ENCODE results near the gene ZNF226. TPM values are rescaled to one million over a fixed set of nuclear protein-coding genes. Genes with fewer than 3 reads are reported as not detected.
"Not testable (repeated sequence)": the region's sequence is repeated elsewhere in the genome, so short reads cannot be mapped to it uniquely, and the experiment has no call there.

Gene ZNF226
- total RNA-seq, 6 experiments from 2014 or later = 20.8 to 25.7 (median 22.6) TPM

GRCh38 chr19:44212866-44213346, 48.0 kb downstream of the ZNF226 start:
- Mint-ChIP-seq H3K27ac (peak overlapping the region; percentile 76), H3K4me3 (peak overlapping the region; percentile 91), H3K36me3 (ENCODE audit: low read depth) (peaks cover 31% of the 10 kb centered on the region), H3K9me3 (no peaks in the 10 kb centered on the region), H3K4me1 (ENCODE audit: low read depth) (peaks cover 20% of the 10 kb centered on the region), H3K27me3 (ENCODE audit: insufficient read depth) (no peaks in the 10 kb centered on the region)
- no peak for TF ChIP-seq CTCF (IDR thresholded peaks at IDR 0.05)
- peak; percentile 3 for DNase-seq

GRCh38 chr19:44219926-44220325, 55.0 kb downstream of the ZNF226 start:
- H3K27ac Mint-ChIP-seq; H3K4me1 Mint-ChIP-seq (ENCODE audit: low read depth); H3K4me3 Mint-ChIP-seq; DNase-seq; H3K27me3 Mint-ChIP-seq (ENCODE audit: insufficient read depth): not testable (repeated sequence)
- peaks cover 55% of the 10 kb centered on the region for H3K36me3 Mint-ChIP-seq (ENCODE audit: low read depth)
- H3K9me3 Mint-ChIP-seq = peaks cover 19% of the 10 kb centered on the region

- not testable (repeated sequence) for H3K4me3 Mint-ChIP-seq; DNase-seq; H3K4me1 Mint-ChIP-seq (ENCODE audit: low read depth); H3K27me3 Mint-ChIP-seq (ENCODE audit: insufficient read depth); H3K27ac Mint-ChIP-seq
- Mint-ChIP-seq H3K9me3 (peaks cover 24% of the 10 kb centered on the region), H3K36me3 (ENCODE audit: low read depth) (peaks cover 54% of the 10 kb centered on the region)
Observed at GRCh38 chr19:44220761-44221160, 55.9 kb downstream of the ZNF226 start.

- H3K4me1 Mint-ChIP-seq (ENCODE audit: low read depth); H3K27ac Mint-ChIP-seq; H3K27me3 Mint-ChIP-seq (ENCODE audit: insufficient read depth); DNase-seq; H3K4me3 Mint-ChIP-seq: not testable (repeated sequence)
- H3K9me3 Mint-ChIP-seq = peaks cover 27% of the 10 kb centered on the region
- H3K36me3 Mint-ChIP-seq (ENCODE audit: low read depth) = peaks cover 54% of the 10 kb centered on the region
Observed at GRCh38 chr19:44221291-44221690, 56.4 kb downstream of the ZNF226 start.

Other genes with a start within 250 kb of the ZNF226 start
- 10 to 100 TPM in 3 of 6 experiments, 1 to 10 TPM in 3; 8.4 to 12.3 (median 10.2) TPM for gene ZNF45, start 229.8 kb upstream of the ZNF226 start, total RNA-seq (2021; fragmentation: NEBNext Ultra II Directional; extraction: Animal tissue kit (Norgen Biotek cat#: 25700))
- 1 to 10 TPM; 3.6 to 4.3 (median 4.1) TPM for gene ZNF221, start 213.9 kb upstream of the ZNF226 start, total RNA-seq (2021; fragmentation: NEBNext Ultra II Directional; extraction: Animal tissue kit (Norgen Biotek cat#: 25700))
- 1 to 10 TPM; 5.7 to 6.7 (median 6.4) TPM for gene ZNF155, start 180.9 kb upstream of the ZNF226 start, total RNA-seq (2021; fragmentation: NEBNext Ultra II Directional; extraction: Animal tissue kit (Norgen Biotek cat#: 25700))
- 1 to 10 TPM; 1.3 to 2.6 (median 2.0) TPM for gene ZNF230, start 162.1 kb upstream of the ZNF226 start, total RNA-seq (2021; fragmentation: NEBNext Ultra II Directional; extraction: Animal tissue kit (Norgen Biotek cat#: 25700))
- 1 to 10 TPM; 2.4 to 5.1 (median 3.6) TPM for gene ZNF222, start 139.7 kb upstream of the ZNF226 start, total RNA-seq (2021; fragmentation: NEBNext Ultra II Directional; extraction: Animal tissue kit (Norgen Biotek cat#: 25700))
- 1 to 10 TPM; 2.3 to 4.1 (median 2.6) TPM for gene ZNF223, start 113.1 kb upstream of the ZNF226 start, total RNA-seq (2021; fragmentation: NEBNext Ultra II Directional; extraction: Animal tissue kit (Norgen Biotek cat#: 25700))
- gene ZNF284, start 92.9 kb upstream of the ZNF226 start, total RNA-seq (2021; fragmentation: NEBNext Ultra II Directional; extraction: Animal tissue kit (Norgen Biotek cat#: 25700)) = 1 to 10 TPM; 1.6 to 2.7 (median 2.4) TPM
- gene ZNF224, start 70.7 kb upstream of the ZNF226 start, total RNA-seq (2021; fragmentation: NEBNext Ultra II Directional; extraction: Animal tissue kit (Norgen Biotek cat#: 25700)) = 10 to 100 TPM in 5 of 6 experiments, 1 to 10 TPM in 1; 8.5 to 11.8 (median 10.8) TPM
- 1 to 10 TPM; 3.5 to 5.5 (median 4.0) TPM for gene ZNF225, start 51.7 kb upstream of the ZNF226 start, total RNA-seq (2021; fragmentation: NEBNext Ultra II Directional; extraction: Animal tissue kit (Norgen Biotek cat#: 25700))
- gene ZNF234, start 23.5 kb upstream of the ZNF226 start, total RNA-seq (2021; fragmentation: NEBNext Ultra II Directional; extraction: Animal tissue kit (Norgen Biotek cat#: 25700)) = 1 to 10 TPM; 4.8 to 7.2 (median 6.8) TPM
- gene ZNF227, start 47.4 kb downstream of the ZNF226 start, total RNA-seq (2021; fragmentation: NEBNext Ultra II Directional; extraction: Animal tissue kit (Norgen Biotek cat#: 25700)) = 10 to 100 TPM; 11.6 to 13.4 (median 12.9) TPM
- gene ZNF233, start 94.8 kb downstream of the ZNF226 start, total RNA-seq (2021; fragmentation: NEBNext Ultra II Directional; extraction: Animal tissue kit (Norgen Biotek cat#: 25700)) = 1 to 10 TPM in 1 of 6 experiments, under 1 TPM in 5; 0.36 to 1.2 (median 0.68) TPM
- 1 to 10 TPM; 1.6 to 2.1 (median 1.9) TPM for gene ZNF235, start 139.9 kb downstream of the ZNF226 start, total RNA-seq (2021; fragmentation: NEBNext Ultra II Directional; extraction: Animal tissue kit (Norgen Biotek cat#: 25700))
- 1 to 10 TPM; 2.4 to 4.5 (median 3.1) TPM for gene ZNF112, start 191.6 kb downstream of the ZNF226 start, total RNA-seq (2021; fragmentation: NEBNext Ultra II Directional; extraction: Animal tissue kit (Norgen Biotek cat#: 25700))
- gene ZNF285, start 236.5 kb downstream of the ZNF226 start, total RNA-seq (2021; fragmentation: NEBNext Ultra II Directional; extraction: Animal tissue kit (Norgen Biotek cat#: 25700)) = 1 to 10 TPM; 1.2 to 2.4 (median 1.5) TPM